ENCODE results near the gene CCDC69.

DNA sequence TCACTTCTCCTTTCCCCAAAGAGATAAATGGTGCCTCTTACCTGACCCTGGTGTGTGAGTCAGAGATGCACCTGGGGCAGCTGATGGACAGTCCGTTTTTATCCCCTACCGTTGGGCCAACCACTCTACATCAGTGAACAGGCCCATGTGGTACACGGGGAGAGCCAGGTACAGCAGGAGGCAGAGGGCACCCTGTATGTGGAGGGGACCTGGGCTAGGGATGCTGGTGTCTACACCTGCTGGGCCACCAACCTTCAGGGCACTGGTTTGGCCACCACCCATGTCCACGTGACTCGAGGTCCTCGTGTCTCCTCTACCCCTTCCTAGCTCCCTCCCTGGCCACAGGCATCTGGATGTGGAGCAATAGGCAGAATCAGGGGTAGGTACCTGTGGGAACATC is 43.6 kb downstream of the CCDC69 start:
- no peak for TF ChIP-seq POLR2A (IDR thresholded peaks at IDR 0.05; ENCODE audit: low read length)
- TF ChIP-seq GATA1 (IDR thresholded peaks at IDR 0.05; ENCODE audit: low read depth, low read length), result no peak

Data from erythroblast (primary cell).